ENCODE results near the gene JAKMIP2. TPM values are rescaled to one million over a fixed set of nuclear protein-coding genes. Genes with fewer than 3 reads are reported as not detected.

JAKMIP2 gene
- polyA plus RNA-seq, 1 of the 3 experiments (the other 2 are of a cell fraction), result 2.1 TPM

DNA sequence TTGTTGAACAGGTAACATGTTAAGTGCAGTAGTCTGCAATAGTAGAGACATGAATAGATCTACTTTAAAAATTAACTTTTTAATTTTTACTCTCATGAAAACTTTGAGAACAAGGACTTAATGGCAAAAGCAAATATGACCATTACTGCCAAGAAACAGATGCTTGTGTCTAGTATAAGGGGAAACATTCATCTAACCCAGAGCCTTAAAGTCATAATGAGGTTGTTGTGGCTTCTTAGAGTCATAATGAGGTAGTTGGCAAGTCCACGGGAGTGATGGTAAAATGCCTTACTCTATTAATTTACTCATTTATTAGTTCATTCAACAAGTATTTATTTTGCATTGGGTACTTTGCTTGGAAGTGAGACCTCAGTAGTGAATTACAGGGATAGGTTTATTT is 71.5 kb downstream of the JAKMIP2 start:
- H3K4me1 ChIP-seq (ENCODE audit: control insufficient read depth in 1 of 2, insufficient read depth in 2 of 2, low read depth in 1 of 2, low read length in 1 of 2), result peaks cover 0 to 19% of the 10 kb centered on the region in 2 experiments; a peak in 1 of 4 replicates
- no peaks in the 10 kb centered on the region for H4K20me1 ChIP-seq (ENCODE audit: insufficient read depth)
- H3K79me2 ChIP-seq (ENCODE audit: insufficient read depth), result no peaks in the 10 kb centered on the region
- no peaks in the 10 kb centered on the region for H3F3A ChIP-seq (replicated peaks; ENCODE audit: insufficient read depth)
- POLR2A ChIA-PET, result no interaction called here
- TF ChIP-seq, protein P1, sequence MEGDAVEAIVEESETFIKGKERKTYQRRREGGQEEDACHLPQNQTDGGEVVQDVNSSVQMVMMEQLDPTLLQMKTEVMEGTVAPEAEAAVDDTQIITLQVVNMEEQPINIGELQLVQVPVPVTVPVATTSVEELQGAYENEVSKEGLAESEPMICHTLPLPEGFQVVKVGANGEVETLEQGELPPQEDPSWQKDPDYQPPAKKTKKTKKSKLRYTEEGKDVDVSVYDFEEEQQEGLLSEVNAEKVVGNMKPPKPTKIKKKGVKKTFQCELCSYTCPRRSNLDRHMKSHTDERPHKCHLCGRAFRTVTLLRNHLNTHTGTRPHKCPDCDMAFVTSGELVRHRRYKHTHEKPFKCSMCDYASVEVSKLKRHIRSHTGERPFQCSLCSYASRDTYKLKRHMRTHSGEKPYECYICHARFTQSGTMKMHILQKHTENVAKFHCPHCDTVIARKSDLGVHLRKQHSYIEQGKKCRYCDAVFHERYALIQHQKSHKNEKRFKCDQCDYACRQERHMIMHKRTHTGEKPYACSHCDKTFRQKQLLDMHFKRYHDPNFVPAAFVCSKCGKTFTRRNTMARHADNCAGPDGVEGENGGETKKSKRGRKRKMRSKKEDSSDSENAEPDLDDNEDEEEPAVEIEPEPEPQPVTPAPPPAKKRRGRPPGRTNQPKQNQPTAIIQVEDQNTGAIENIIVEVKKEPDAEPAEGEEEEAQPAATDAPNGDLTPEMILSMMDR (IDR thresholded peaks at IDR 0.05), result no peak
- TF ChIP-seq NFIC (IDR thresholded peaks at IDR 0.05; ENCODE audit: borderline replicate concordance) (no peak), JUND (IDR thresholded peaks at IDR 0.05) (no peak), ELF1 (IDR thresholded peaks at IDR 0.05) (no peak), FOXJ3 (CRISPR knock-in tag; IDR thresholded peaks at IDR 0.05) (no peak), TAF1 (IDR thresholded peaks at IDR 0.05; ENCODE audit: borderline replicate concordance, low read depth, low read length) (no peak), NRF1 (IDR thresholded peaks at IDR 0.05; ENCODE audit: low read depth, low read length) (no peak), MEF2A (IDR thresholded peaks at IDR 0.05; ENCODE audit: borderline replicate concordance, low read depth) (no peak), RFX5 (IDR thresholded peaks at IDR 0.05; ENCODE audit: low read length) (no peak), SIN3A (IDR thresholded peaks at IDR 0.05; ENCODE audit: borderline replicate concordance, low read depth, low read length) (no peak), YY1 (IDR thresholded peaks at IDR 0.05; ENCODE audit: low read depth) (no peak), FOXM1 (IDR thresholded peaks at IDR 0.05; ENCODE audit: low read depth) (no peak), RAD21 (IDR thresholded peaks at IDR 0.05; ENCODE audit: low read length) (no peak), GABPA (IDR thresholded peaks at IDR 0.05; ENCODE audit: low read depth) (no peak), RCOR1 (IDR thresholded peaks at IDR 0.05; ENCODE audit: low read length) (no peak)
- TF ChIP-seq, protein P2, sequence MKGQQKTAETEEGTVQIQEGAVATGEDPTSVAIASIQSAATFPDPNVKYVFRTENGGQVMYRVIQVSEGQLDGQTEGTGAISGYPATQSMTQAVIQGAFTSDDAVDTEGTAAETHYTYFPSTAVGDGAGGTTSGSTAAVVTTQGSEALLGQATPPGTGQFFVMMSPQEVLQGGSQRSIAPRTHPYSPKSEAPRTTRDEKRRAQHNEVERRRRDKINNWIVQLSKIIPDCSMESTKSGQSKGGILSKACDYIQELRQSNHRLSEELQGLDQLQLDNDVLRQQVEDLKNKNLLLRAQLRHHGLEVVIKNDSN (IDR thresholded peaks at IDR 0.05; ENCODE audit: borderline replicate concordance, low read depth), result no peak
- TF ChIP-seq, protein P3, sequence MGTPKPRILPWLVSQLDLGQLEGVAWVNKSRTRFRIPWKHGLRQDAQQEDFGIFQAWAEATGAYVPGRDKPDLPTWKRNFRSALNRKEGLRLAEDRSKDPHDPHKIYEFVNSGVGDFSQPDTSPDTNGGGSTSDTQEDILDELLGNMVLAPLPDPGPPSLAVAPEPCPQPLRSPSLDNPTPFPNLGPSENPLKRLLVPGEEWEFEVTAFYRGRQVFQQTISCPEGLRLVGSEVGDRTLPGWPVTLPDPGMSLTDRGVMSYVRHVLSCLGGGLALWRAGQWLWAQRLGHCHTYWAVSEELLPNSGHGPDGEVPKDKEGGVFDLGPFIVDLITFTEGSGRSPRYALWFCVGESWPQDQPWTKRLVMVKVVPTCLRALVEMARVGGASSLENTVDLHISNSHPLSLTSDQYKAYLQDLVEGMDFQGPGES (IDR thresholded peaks at IDR 0.05; ENCODE audit: low read depth, low read length), result no peak
- TF ChIP-seq, protein P4, sequence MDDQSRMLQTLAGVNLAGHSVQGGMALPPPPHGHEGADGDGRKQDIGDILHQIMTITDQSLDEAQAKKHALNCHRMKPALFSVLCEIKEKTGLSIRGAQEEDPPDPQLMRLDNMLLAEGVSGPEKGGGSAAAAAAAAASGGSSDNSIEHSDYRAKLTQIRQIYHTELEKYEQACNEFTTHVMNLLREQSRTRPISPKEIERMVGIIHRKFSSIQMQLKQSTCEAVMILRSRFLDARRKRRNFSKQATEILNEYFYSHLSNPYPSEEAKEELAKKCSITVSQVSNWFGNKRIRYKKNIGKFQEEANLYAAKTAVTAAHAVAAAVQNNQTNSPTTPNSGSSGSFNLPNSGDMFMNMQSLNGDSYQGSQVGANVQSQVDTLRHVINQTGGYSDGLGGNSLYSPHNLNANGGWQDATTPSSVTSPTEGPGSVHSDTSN (IDR thresholded peaks at IDR 0.05), result no peak
- TF ChIP-seq, protein P5, sequence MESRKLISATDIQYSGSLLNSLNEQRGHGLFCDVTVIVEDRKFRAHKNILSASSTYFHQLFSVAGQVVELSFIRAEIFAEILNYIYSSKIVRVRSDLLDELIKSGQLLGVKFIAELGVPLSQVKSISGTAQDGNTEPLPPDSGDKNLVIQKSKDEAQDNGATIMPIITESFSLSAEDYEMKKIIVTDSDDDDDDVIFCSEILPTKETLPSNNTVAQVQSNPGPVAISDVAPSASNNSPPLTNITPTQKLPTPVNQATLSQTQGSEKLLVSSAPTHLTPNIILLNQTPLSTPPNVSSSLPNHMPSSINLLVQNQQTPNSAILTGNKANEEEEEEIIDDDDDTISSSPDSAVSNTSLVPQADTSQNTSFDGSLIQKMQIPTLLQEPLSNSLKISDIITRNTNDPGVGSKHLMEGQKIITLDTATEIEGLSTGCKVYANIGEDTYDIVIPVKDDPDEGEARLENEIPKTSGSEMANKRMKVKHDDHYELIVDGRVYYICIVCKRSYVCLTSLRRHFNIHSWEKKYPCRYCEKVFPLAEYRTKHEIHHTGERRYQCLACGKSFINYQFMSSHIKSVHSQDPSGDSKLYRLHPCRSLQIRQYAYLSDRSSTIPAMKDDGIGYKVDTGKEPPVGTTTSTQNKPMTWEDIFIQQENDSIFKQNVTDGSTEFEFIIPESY (IDR thresholded peaks at IDR 0.05; ENCODE audit: borderline replicate concordance, low read depth), result no peak
- DNase-seq, result no peak
- H3K9me2 ChIP-seq, result no peaks in the 10 kb centered on the region
- no peaks in the 10 kb centered on the region for H3K9me3 ChIP-seq
- WGBS (ENCODE audit: low lambda C conversion rate), result 67% methylated on average over 1 of the region's 1 CpG
- no peaks in the 10 kb centered on the region for H3K27me3 ChIP-seq (ENCODE audit: insufficient read depth)
- no peak overlapping the region for H3K4me3 ChIP-seq (ENCODE audit: low read depth in 2 of 2, low read length in 1 of 2)
- no peak overlapping the region for H3K27ac ChIP-seq (ENCODE audit: low read depth in 2 of 2, low read length in 1 of 2)
- no peak overlapping the region for H3K4me2 ChIP-seq
- CTCF ChIA-PET, result no interaction called here
- H3K9ac ChIP-seq, result no peak overlapping the region
- H3K36me3 ChIP-seq (replicated peaks in 1 of 2; ENCODE audit: control insufficient read depth in 1 of 2, insufficient read depth in 2 of 2, low read length in 1 of 2), result no peaks in the 10 kb centered on the region
- H2AFZ ChIP-seq (ENCODE audit: low read depth), result no peak overlapping the region
